ENCODE results near the gene IL11RA. TPM values are rescaled to one million over a fixed set of nuclear protein-coding genes. Genes with fewer than 3 reads are reported as not detected.

The IL11RA gene
- 70.3 TPM for polyA plus RNA-seq (2013, experiment 1 of 2; ENCODE audit: insufficient read length)
- polyA plus RNA-seq (2013, experiment 2 of 2; ENCODE audit: insufficient read length) = 71.4 TPM

DNA sequence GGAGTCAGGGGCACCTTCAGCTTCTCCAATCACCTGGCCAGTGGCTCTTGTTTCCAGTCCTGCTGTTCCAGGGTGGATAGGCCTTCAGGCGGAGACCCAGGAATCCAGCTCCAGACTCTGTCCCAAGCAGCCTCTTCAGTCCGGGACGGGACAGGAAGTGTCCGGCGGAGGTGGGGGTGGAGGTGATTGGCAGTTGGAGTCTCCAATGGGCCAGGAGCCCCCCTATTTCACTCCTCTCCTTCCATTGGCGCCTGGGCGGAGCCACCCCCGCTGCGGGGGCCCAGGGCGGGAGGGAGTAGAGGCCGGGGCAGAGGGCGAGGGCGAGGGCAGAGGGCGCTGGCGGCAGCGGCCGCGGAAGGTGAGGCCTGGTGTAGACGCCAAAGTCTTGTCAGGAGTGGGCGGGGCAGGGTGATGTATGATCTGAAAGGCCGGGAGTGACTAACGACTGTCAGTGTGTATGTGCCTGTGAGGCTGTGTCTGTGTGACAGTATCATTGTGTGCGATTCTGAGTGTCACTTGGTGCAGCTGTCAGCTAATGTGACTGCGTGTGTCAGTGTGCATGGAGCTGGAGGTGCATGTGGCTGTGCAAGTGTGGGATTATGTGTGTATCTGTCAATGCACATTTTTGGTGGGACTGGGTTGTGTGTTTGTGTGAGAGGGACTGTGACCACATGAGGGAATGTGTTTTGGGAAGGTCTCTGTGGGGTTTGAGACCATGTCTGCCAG is at the start of gene IL11RA:
IL11RA (plus strand) TSS at position 310 of the 726 bp plus-strand sequence. CDS start 3,033 bp downstream, outside the sequence.
- peak; percentile 91 for DNase-seq

DNA sequence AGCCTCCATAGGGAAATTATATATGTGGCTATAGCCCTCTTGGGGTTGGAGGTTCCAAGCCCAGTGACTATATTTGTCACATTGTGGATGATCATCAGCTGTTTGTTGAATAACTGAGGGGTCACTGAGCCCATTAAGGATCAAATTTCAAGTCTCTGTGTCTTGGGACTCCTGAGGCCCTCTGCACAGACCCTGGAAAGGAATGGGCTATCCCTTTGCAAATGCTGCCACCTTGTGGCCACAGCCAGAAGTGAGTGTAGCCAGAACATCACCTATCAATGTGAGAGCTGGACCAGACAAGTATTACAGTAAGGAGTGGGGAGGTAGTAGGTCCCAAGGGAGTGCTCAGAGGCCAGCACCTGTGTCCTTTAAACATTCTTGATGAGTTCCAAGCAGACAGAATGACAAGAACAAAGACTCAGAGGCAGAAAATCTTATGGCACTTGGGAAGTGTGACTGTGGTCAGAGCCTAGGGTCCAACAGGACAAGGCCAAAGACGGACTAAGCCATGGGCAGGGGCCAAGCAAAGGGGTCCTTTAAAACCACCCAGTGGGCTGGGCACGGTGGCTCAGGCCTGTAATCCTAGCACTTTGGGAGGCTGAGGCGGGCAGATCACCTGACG is 48.3 kb upstream of the IL11RA start:
- DNase-seq = peak; percentile 69

DNA sequence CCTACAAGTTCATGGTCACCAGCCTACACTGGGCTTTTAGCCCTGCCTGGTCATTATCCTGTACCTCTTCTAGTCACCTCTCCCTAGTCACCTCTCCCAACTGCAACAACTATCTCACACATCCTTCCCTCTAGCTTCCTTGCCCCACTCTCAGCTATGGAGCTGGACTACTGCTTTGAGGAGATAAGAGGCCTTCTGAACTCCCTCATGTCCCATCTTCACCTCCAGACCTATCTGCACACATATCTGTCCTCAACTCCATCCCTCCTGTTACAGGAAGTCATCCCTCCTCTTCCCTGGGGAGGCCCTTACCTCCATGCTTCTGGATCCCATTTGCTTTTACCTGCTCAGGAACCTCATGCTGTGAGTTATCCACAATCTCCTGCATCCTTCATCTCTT is 45.8 kb upstream of the IL11RA start:
- no peak for DNase-seq

DNA sequence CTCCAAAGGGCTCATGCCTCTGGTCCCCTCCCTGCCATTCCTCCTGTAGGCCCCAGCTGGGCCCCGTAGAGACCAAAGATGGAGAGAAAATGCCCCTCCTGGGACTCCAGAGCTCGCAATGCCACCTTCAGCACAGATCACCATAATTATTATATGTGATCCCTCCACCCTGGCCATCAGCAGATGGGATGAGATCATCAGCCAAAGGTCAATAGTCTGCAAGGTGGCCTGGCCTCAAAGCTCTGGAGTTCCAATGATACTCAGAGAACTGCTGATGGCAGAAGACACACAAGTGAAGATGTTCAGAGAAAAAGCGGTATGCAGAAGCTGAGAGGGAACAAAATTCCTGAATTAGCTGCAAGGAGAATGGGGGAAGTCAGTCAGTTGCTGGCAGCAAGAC is 45.1 kb upstream of the IL11RA start:
- no peak for DNase-seq

DNA sequence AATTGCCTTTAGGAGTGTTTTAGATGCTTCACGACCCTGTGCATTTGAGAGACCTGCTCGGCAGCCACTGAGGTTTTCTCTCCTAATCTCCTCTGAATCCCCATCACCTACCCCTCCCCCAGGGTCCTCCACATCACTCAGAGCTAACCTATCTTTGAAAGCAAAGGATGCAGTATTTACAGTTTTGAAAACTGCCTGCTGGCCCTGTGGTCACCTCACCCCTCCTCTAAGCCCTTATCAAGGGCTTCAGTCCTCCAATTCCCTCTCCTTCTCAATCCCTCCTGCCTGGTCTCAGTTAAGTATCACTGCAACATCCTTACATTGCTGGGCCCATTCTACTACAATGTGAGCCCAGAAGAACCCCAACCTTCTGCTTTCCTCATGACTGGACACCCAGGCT is 44.7 kb upstream of the IL11RA start:
- no peak for DNase-seq

DNA sequence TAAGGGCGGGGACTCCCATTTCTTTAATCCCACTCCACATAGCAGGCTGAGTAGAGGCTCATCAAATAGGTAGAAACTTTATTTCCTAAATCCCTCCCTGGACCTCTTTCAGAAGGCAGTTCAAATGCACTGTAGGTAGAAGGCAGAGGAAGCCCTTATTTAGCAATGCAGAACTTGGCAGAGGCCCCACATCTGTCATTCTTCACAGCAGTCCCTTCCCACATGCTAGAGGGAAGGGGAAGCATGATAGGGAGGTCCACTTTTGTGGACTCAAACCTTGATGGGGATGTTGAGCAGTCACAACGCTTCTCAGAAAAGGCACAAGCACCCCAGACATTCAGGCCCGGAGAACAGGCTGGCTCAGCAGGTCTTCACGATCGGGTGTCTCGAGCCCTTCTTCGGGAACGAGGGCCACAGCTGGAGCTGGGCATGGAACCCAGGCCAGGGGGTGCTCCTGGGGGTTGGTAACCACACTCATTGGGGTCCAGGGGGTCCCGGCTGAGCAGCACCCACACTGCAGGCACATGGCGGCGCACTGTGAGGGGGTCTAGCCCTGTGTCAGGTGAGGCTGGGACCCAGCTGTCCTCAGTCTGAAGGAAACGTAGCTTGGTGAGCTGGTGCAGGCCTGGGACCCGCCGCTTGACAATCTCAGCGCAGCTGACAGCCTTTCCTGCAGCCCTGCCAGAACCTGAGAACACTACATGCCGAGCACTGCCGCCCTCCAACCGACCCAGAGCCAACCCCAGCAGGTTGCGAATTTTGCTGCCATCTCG is 41.4 kb upstream of the IL11RA start:
- DNase-seq = no peak

DNA sequence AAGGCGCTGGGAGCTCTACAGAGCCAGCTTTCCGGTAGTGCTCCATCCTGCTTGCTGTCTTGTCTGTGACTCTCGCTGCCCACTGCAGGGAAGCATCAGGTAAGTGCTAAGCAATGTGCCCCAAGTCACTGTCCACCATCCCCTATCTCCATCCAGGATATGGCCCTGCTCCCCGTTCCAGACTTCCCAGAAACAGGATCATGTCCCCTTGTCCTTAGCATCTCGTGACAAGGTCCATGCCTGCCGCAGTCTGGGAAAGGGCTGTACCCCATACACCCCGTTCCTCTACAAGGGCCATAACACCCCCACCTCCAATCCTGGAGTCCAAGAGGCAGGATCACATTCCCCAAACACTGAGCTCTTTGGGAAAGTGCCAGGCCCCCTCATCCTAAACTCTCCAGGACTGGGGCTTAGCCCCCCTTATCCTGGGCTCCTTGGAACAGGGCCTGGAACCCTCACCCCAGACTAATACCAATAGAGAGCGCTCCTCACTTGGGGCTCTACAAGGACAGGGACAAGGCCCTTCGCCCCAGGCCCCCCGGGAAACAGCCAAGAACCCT is 40.7 kb upstream of the IL11RA start:
- no peak for DNase-seq

DNA sequence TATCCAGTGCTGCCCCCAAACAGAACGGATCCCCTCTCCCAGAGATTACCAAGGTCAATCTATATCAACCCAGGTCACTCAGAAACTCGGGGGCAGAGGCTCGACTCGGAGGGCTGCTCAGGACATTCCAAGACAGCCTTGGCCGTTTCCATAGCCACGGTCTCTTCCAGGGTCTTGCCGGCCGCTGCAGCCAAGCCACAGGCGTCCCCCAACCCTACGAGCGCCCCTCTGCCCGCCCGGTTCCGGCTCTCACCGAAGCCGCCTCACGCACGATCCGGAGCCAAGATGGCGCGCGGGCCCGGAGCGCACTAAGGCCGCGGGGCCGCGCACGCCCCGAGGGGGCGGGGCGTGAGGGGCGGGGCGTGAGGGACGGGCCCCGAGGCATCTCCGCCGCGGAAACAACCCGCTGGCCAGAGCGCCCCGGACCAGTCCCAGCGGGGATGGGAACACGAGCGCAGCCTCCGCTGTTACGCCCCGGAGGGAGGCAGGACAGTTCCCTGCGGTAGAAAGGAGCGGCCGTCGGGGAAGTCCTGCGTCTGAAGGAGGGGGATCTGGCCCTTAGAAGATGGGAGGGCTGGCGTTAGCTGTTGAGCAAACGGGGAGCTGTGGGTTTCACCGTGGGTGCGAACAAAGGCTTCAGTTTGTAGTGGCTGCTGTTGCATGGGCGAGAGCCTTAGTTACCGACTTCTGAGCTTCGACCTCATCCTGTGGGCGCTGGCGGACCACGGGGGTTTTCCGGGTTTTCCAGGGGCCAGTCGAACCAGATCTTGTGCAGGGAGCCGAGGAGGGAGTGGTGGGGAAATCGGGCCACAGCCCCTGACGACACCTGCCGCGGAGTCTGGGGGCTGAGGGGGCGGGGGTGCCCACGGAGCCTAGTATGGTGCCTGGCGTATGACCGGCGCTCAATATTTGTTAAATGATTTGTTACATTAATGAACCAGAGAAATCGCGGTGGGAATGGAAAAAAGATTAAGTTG is 39.9 kb upstream of the IL11RA start, which contains the start of gene RPP25L:
RPP25L (minus strand) TSS at position 287 of the 977 bp plus-strand sequence. CDS start 801 bp downstream, outside the sequence.
- DNase-seq = peak; percentile 86

DNA sequence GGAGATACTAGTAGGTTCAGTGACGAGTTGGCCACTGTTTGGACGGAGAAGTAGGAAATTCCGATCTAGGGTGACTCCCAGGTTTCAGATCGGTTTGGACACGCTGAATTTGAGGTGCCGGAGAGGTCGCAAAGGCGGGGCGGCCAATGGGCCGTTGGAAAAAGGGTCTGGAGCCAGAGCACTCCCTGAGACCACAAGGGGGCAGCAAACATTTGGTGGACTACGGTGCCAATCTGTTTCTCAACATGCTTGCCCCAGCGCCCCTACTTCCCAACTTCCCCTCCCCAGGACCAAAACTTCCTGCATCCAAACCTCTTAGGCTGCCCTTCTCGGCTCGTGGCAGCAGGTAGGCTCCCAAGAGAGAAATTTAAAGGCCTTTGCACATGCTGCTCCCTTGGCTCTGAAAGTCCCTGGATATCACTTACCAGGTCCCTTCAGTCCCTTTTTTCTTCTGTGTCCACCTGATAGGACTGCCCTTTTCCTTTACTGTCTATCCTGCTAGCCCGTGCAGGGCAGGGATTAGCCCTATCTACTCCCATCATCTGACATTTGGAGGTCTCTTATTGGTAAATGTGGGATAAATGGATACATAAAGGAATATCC is 39.1 kb upstream of the IL11RA start:
- peak; percentile 73 for DNase-seq

DNA sequence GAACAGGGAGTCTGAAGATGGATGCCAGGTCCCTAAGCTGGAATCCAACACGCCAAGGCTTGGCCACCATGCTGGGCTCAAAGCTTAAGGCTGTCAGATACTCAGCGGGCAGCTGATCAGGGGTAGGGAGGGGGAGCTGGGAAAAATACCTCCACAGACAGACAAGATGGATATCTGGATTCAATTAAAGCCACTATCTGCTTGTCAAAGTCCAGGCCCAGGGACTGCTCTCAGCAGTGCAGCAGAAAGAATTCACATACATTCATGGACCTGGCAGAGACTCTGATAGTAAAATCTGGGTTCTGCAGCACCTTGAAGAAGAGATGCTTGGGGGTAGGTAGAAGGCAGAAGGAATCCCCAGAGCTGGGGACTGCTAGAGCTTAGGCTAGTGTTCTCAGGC is 36.9 kb upstream of the IL11RA start:
- DNase-seq = no peak

DNA sequence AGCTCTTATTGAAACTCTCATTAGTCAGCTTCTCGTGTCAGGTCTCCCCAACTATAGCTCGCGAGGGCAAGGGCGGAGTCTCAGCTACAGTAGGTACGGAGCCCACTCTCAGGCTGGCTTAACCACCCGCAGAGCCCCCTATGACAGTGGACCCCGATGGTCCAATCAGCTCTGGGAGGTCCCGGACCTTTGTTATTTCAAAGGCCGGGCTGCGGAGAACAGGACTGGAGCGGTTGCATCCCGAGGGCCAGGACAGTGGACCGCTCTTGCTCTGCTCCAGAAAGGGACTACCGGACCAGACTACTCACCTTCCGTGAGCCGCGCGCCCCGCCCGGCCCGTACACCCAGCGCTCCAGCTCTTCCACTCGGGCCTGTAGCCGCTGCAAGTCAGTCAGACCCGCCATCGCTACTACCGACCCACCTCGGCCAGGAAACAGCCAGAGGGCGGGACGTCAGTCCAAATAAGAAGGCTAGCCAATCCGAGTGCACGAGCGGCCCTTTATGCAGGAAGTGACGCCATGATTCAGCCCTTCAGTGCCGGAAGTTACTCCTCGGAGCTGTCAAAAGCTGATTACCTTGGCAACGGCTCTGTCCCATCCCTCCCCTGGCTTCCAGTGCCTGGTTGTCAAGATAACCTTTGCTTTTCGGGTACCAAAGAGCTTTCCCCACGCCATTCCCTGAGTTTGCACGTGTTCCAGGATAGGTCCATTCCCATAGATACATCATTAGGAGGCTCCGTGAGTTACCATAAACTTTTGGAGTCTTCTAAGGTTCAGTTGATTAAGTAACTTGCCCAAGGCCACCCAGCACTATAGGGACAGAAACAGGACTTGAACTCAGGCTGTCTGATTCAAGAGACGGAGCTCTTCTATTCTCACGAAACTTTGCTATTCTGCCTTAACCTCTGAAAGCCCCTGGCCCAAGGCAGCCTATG is 31.7 kb upstream of the IL11RA start, which contains the start of gene DCTN3:
DCTN3 (minus strand) TSS at position 435 of the 934 bp plus-strand sequence; CDS start at position 404, 31 bp downstream.
- peak; percentile 95 for DNase-seq

DNA sequence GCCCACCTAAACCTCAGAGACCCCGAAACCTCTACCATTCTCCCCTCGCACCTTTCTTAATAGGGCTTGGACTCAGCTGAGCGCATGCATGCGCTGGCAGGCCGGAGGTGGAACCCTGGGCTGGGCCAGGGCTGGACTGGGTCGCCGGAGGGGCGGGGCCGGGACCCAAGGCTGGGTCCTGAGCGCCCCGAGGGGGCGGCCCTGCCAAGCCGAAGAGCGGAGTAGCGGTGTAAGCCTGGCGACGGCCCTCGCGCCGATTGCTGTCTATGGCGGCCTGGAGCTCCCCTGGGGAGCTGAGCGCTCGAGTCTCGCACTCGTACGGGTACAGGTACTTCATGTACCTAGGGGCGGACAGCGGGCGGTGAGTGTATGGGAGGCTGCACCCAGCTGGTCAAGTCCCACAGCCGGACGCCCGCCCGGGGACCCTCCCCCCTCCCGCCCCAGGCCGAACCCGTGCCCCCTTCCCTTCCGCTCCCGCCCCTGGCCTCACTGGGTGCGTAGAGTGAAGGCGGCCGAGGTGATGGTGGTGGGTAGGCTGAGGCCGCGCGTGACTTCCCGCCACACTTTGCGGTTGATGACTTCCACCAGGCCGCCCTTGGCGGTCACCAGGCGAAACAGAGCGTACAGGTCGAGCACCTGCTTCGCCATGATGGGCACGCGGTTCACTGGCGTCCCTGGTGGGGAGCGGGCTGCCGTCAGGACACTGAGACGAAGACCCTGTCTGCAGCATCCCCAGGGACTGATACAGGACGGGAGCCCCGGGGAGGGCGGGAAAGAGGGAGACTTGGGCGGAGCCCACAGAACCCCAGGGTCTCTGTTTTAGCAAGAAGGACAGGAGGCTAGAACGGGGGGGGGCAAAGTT is 28.4 kb upstream of the IL11RA start:
- no peak for DNase-seq

DNA sequence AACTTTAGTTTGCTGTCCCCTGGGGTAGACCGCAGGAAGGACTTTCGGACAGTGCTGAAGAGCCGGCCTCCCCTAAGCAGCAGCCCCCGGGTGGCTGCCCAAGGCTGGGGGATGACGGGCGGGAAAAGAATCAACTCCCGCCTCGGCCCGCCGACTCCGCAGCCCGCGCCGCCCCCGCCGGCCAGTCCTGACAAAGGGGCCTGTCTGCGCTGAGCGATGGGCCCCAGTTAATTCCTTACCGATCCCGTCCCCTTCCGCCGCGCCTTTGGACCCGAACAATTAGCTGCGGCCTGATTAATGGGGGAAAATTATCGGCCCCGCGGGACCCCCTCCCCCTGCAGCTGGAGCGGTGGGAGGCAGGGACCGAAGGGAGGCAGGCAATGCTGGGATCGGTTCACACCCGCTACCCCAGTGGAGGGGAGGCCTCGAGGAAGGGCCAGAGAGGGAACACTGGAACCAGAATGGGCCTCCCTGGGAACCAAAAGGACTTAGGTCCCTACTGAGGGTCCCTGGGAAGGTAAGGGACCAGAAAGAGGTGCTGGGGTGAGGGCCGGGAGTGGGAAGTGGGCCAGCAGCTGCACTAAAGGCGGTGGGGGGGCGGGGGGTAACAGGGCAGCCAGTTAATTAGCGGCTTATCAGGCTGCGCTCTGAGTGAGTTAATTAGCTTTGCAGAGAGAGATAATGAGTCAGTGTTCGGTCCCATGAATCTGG is 27.4 kb upstream of the IL11RA start:
- DNase-seq = no peak

DNA sequence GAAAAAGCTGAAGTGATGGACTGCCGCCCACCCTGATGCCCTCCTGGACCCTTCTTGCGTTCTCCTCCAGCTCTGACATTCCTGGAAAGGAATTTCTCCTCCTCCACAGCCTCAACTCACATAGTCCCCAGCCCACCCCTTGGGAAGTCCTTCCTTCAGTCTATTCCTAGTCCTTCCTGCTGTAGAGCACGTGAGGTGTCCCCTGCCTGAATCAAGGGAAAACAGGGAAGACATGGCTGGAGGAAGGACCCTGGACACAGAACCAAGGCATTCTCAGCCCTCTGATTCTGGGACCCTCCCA is 26.8 kb upstream of the IL11RA start:
- no peak for DNase-seq

DNA sequence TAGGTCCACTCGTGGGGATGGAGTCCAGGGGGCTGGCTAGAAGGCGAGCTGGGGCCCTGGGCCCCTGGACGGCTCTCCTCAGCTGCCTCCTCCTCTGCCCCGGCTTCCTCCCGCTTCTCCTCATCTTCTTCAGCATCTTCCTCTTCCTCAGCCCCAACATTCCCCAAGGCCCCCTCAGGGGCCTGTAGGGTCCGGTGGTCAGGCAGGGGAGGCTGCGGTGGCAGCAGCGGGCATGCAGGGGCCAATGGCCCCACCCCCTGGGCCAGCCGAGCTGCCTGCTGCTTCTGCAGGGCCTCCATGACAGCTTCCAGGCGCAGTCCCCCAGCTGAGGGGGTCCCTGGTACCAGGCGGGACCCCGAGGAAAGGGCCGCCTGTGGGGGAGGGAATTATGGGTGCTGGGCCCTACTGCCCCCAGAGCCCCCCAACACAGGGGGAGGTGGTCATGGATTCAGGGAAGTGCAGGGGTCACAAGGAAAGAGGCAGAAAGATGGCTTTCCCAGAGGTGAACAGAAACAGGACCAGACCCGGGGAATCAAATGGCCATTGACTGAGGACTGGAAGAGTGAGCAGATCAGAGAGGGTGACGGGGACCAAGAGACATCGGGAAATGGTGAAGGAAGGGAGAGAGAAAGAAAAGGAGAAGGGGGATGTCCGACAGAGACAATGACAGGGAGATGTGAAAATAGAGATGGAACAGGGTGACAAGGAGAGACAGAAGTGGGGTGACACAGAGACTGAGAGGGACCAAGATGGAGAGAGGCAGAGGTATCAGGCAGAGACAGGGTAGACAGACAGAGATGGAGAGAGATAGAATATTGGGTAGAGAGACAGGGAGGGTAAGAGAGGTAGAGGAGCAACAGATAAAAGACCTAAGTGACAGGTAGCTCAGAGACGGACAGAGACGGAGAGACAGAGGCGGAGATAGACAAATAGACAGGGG is 24.0 kb upstream of the IL11RA start:
- no peak for DNase-seq

DNA sequence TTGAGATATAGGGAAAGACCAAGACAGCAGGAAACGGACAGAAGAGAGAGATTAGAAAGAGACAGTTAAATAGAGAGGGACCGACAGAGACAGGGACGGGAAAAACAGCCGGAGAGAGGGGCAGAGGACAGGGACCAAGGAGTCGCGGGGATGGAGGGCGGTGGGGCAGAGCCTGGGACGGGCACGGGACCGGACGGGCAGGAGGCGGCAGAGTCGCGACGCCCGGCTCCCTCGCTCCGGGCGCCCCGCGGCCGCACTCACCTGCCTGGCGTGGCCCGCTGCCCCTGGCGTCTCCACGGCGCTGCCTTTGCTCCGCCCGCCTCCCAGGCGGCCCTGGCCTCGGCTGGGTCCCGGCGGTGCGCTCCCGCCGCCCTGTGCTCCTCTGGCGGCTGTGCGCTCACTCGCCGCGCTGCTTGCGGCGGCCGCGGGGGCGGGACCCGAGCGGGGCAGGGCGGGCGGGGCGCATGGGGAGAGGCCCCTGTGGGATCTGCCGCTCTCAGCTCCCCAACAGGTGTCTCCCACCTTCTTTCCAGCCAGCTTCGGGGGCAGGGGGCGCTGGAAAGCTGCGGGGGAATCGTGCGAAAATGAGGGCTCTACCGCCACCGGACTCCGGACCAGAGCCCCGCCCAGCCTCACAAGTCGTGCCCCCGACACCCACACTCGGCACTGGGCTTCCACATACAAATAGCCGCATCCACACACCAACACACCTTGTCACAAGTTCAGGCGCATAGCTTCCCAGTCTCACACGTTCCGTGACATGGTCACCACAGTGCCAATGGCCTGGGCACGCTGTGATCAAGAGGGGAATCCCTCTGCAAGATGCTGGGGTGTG is 23.1 kb upstream of the IL11RA start, which contains the start of gene ARID3C:
ARID3C (minus strand) TSS at position 411 of the 835 bp plus-strand sequence. CDS start 1,052 bp downstream, outside the sequence.
- no peak for DNase-seq
